ENCODE measurements around the gene PCSK6. TPM values are rescaled to one million over a fixed set of nuclear protein-coding genes. Genes with fewer than 3 reads are reported as not detected.

Gene PCSK6
- total RNA-seq, 1 experiment from 2014 or later = 69.5 TPM

GRCh38 chr15:101463270-101463669 lies 26.2 kb downstream of the PCSK6 start:
- BruUV-seq (replicated peaks) = no TSS peak
- Mint-ChIP-seq H3K27ac (ENCODE audit: unreplicated experiment) (peak overlapping the region; percentile 41), H3K36me3 (ENCODE audit: insufficient read depth, unreplicated experiment) (no peaks in the 10 kb centered on the region), H3K27me3 (ENCODE audit: insufficient read depth, unreplicated experiment) (no peaks in the 10 kb centered on the region), H3K4me3 (ENCODE audit: unreplicated experiment) (no peak overlapping the region), H3K9me3 (ENCODE audit: unreplicated experiment) (no peaks in the 10 kb centered on the region), H3K4me1 (ENCODE audit: low read depth, unreplicated experiment) (peaks cover 18% of the 10 kb centered on the region)
- Histone ChIP-seq H3K36me3 (ENCODE audit: control insufficient read depth, insufficient read depth, low read length) (no peaks in the 10 kb centered on the region), H3K27me3 (replicated peaks; ENCODE audit: control insufficient read depth, insufficient read depth, low read length) (no peaks in the 10 kb centered on the region), H3K4me3 (ENCODE audit: low read depth, low read length) (no peak overlapping the region), H3K4me1 (peaks cover 13% of the 10 kb centered on the region), H3K9me3 (no peaks in the 10 kb centered on the region)
- no peak for TF ChIP-seq CTCF (IDR thresholded peaks at IDR 0.05; ENCODE audit: insufficient read depth in 1 of 2, low read depth in 1 of 2, low read length in 1 of 2, severe bottlenecking in 1 of 2, unreplicated experiment in 1 of 2)
- DNase-seq = no peak
- POLR2A ChIA-PET = no interaction called here
- intact Hi-C loops (cut with micrococcal nuclease; ENCODE audit: unreplicated experiment) = loop anchor here (1.0 kb wide), 1 partner anchor 14 kb away; no protein-coding TSS in a partner anchor
- CTCF ChIA-PET = no interaction called here

- no peaks in the 10 kb centered on the region for H3K27me3 ChIP-seq (replicated peaks; ENCODE audit: control insufficient read depth, insufficient read depth, low read length)
- TF ChIP-seq CTCF (IDR thresholded peaks at IDR 0.05; ENCODE audit: insufficient read depth in 1 of 2, low read depth in 1 of 2, low read length in 1 of 2, severe bottlenecking in 1 of 2, unreplicated experiment in 1 of 2) = no peak
- H3K9me3 Mint-ChIP-seq (ENCODE audit: unreplicated experiment) = no peaks in the 10 kb centered on the region
- H3K9me3 ChIP-seq = no peaks in the 10 kb centered on the region
- BruUV-seq (replicated peaks) = no TSS peak
- ChIA-PET CTCF (no interaction called here), POLR2A (no interaction called here)
- intact Hi-C loops (cut with micrococcal nuclease; ENCODE audit: unreplicated experiment) = no loop called here
- H3K4me1 Mint-ChIP-seq (ENCODE audit: low read depth, unreplicated experiment) = peaks cover 18% of the 10 kb centered on the region
- DNase-seq = no peak
- peaks cover 13% of the 10 kb centered on the region for H3K4me1 ChIP-seq
- no peak overlapping the region for H3K27ac Mint-ChIP-seq (ENCODE audit: unreplicated experiment)
- no peaks in the 10 kb centered on the region for H3K27me3 Mint-ChIP-seq (ENCODE audit: insufficient read depth, unreplicated experiment)
- no peak overlapping the region for H3K4me3 ChIP-seq (ENCODE audit: low read depth, low read length)
- no peak overlapping the region for H3K4me3 Mint-ChIP-seq (ENCODE audit: unreplicated experiment)
- no peaks in the 10 kb centered on the region for H3K36me3 Mint-ChIP-seq (ENCODE audit: insufficient read depth, unreplicated experiment)
- no peaks in the 10 kb centered on the region for H3K36me3 ChIP-seq (ENCODE audit: control insufficient read depth, insufficient read depth, low read length)
Measured at GRCh38 chr15:101461097-101461496, 28.4 kb downstream of the PCSK6 start.

DNA sequence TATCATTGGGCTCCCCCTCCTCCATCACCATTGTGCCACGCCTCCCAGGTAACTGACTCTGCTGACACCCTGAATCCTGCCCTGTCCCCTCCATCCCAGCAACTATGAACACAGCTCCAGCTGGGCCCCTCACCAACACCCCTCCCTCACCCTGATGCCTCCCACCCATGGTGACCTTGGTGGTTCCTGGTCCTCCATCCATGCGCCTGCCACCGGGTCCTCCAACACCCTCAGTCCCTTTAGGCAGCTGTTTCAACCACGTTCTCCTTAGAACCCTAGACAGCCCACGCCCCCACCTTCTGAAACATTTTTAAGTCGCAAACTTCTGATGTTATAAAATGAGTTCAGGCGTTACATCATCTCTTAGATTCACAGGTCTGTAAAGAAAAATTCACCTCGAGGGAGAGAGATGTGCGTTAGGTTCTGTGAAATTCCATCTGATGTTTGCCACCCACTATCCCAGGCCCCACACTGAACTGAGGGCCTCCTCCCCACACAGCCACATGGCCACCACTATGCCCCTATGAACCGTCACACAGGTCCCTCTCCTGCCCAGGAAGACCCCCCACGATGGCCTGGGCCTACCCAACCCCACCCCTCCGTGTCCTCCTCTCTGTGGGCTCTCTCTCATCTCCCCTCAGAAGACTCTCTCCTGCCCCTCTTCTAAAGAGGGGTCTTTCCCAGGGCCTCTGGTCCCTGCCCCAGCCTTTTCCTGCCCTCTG lies 29.8 kb downstream of the PCSK6 start:
- Mint-ChIP-seq H3K27ac (ENCODE audit: unreplicated experiment) (peak overlapping the region; percentile 70), H3K4me1 (ENCODE audit: low read depth, unreplicated experiment) (peaks cover 11% of the 10 kb centered on the region), H3K27me3 (ENCODE audit: insufficient read depth, unreplicated experiment) (no peaks in the 10 kb centered on the region), H3K36me3 (ENCODE audit: insufficient read depth, unreplicated experiment) (no peaks in the 10 kb centered on the region), H3K9me3 (ENCODE audit: unreplicated experiment) (no peaks in the 10 kb centered on the region), H3K4me3 (ENCODE audit: unreplicated experiment) (no peak overlapping the region)
- Histone ChIP-seq H3K4me1 (peaks cover 13% of the 10 kb centered on the region), H3K27me3 (replicated peaks; ENCODE audit: control insufficient read depth, insufficient read depth, low read length) (no peaks in the 10 kb centered on the region), H3K4me3 (ENCODE audit: low read depth, low read length) (no peak overlapping the region), H3K9me3 (no peaks in the 10 kb centered on the region), H3K36me3 (ENCODE audit: control insufficient read depth, insufficient read depth, low read length) (no peaks in the 10 kb centered on the region)
- no TSS peak for BruUV-seq (replicated peaks)
- no peak for TF ChIP-seq CTCF (IDR thresholded peaks at IDR 0.05; ENCODE audit: insufficient read depth in 1 of 2, low read depth in 1 of 2, low read length in 1 of 2, severe bottlenecking in 1 of 2, unreplicated experiment in 1 of 2)
- DNase-seq = no peak
- intact Hi-C loops (cut with micrococcal nuclease; ENCODE audit: unreplicated experiment) = no loop called here
- CTCF ChIA-PET = no interaction called here
- POLR2A ChIA-PET = no interaction called here

Data from Caco-2 (cell line).